NT2/D1 (cell line): ENCODE data around the gene ADGB.

ENCODE experiments used
- DNase-seq: peaks from one replicate; pipeline ENCODE4 v3.0.0-alpha.2; 2011; ENCODE audit warnings: low read depth, low spot score
- H3K27me3 ChIP-seq: 2 replicates; pipeline ENCODE4 v1.6.0; 2011; ENCODE audit warnings: mild to moderate bottlenecking; ENCODE audit not compliant: insufficient read length, insufficient read depth
- H3K36me3 ChIP-seq: 2 replicates; pipeline ENCODE4 v1.6.1; 2011; ENCODE audit warnings: mild to moderate bottlenecking, low read length, mixed read lengths; ENCODE audit not compliant: insufficient read depth, insufficient read length
- H3K4me1 ChIP-seq: 2 replicates; pipeline ENCODE4 v1.5.1; 2011; ENCODE audit not compliant: insufficient read depth, insufficient read length
- H3K4me3 ChIP-seq: 2 replicates; pipeline ENCODE4 v1.5.1; 2011; ENCODE audit warnings: low read depth; ENCODE audit not compliant: insufficient read length
- H3K9ac ChIP-seq: 2 replicates; pipeline ENCODE4 v1.6.0; 2011; ENCODE audit warnings: low read depth; ENCODE audit not compliant: insufficient read length
- H3K9me3 ChIP-seq: 2 replicates; pipeline ENCODE4 v1.5.1; 2011; ENCODE audit warnings: mild to moderate bottlenecking, low read length; ENCODE audit not compliant: insufficient read depth
- SUZ12 ChIP-seq: IDR thresholded peaks from 2 replicates; pipeline ENCODE4 v1.6.1; 2011; ENCODE audit not compliant: insufficient read length, insufficient read depth; ENCODE audit errors: extremely low read depth
- YY1 ChIP-seq: IDR thresholded peaks from 2 replicates; pipeline ENCODE4 v1.6.1; 2011; ENCODE audit not compliant: insufficient read length, insufficient read depth
- ZNF274 ChIP-seq: IDR thresholded peaks from 2 replicates; pipeline ENCODE4 v1.6.1; 2011; ENCODE audit warnings: mild to moderate bottlenecking, low read depth, low read length

The ADGB gene

DNA sequence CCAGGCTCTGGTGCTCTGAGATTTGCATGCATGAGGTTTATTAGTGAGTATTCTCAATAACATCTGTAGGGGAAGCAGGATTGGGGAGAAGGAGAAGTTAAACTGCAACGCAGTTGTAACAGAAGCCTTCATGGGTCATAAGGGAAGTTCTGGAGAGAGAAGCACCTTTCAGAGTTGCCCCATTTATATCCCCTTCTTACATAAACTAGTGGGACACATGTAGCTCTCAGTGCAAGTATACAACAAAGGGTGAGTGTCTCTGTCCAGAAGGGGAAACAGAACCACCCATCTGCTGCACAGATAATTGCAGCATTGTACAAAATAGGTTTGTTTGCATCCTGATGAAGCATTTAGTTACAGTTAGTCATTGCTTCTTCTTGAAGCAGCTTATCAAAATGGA is 4.3 kb upstream of the ADGB start:
- Histone ChIP-seq H3K27me3 (no peaks in the 10 kb centered on the region), H3K9ac (no peak overlapping the region), H3K4me1 (no peaks in the 10 kb centered on the region), H3K9me3 (no peaks in the 10 kb centered on the region), H3K36me3 (no peaks in the 10 kb centered on the region), H3K4me3 (no peak overlapping the region)
- TF ChIP-seq ZNF274, result no peak
- no peak for TF ChIP-seq YY1
- DNase-seq, result no peak

DNA sequence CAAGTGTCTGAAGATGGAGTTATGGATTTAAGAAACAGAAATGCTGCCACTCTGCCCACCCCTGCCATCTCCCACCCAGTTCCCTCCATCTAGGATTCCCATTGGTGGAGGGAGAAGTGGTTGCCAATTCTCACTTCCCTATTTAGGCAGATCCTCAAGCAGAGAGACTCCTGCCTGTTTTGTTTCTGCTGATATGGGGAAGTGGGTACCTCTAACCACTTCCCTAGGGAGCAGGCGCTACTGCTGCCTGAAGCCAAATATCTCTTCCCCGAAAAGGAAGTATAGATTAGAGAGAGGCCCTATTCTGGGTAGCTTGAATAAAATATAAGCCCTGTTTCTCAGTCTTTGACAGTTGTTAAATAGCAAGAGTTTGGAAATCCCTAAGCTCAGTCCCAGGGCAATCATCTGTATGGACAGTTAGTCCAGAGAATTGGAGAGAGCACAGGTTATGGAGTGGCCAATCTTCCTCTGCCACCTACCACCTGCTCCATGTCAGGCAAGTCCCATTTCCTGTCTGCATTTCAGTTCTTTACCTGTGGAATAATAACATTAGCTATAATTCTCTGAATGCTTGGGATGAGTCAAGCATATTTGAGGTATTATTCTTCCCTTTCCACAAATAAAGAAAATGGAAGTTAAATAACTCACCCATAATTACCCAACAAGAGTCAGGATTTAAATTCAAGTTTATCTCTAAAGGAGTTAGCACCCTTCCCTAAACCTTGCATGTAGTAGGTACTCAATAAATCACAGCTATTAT is 2.6 kb upstream of the ADGB start:
- Histone ChIP-seq H3K9me3 (no peaks in the 10 kb centered on the region), H3K27me3 (no peaks in the 10 kb centered on the region)
- TF ChIP-seq SUZ12 (no peak), YY1 (no peak), ZNF274 (no peak)

GRCh38 chr6:146601352-146601751 is 2.6 kb downstream of the ADGB start:
- Histone ChIP-seq H3K36me3 (no peaks in the 10 kb centered on the region), H3K4me1 (no peaks in the 10 kb centered on the region), H3K27me3 (no peaks in the 10 kb centered on the region), H3K9ac (no peak overlapping the region), H3K4me3 (no peak overlapping the region), H3K9me3 (no peaks in the 10 kb centered on the region)
- TF ChIP-seq YY1 (no peak), ZNF274 (no peak), SUZ12 (no peak)
- no peak for DNase-seq

More for the DNA sequence above, 2.6 kb upstream of the ADGB start:
- DNase-seq, result no peak
- Histone ChIP-seq H3K9ac (no peak overlapping the region), H3K4me3 (no peak overlapping the region), H3K4me1 (no peaks in the 10 kb centered on the region), H3K36me3 (no peaks in the 10 kb centered on the region)

GRCh38 chr6:146602526-146602925 is 3.8 kb downstream of the ADGB start:
- Histone ChIP-seq H3K9ac (no peak overlapping the region), H3K36me3 (no peaks in the 10 kb centered on the region), H3K27me3 (no peaks in the 10 kb centered on the region), H3K4me3 (no peak overlapping the region), H3K9me3 (no peaks in the 10 kb centered on the region), H3K4me1 (no peaks in the 10 kb centered on the region)
- TF ChIP-seq YY1 (no peak), SUZ12 (no peak), ZNF274 (no peak)
- no peak for DNase-seq

DNA sequence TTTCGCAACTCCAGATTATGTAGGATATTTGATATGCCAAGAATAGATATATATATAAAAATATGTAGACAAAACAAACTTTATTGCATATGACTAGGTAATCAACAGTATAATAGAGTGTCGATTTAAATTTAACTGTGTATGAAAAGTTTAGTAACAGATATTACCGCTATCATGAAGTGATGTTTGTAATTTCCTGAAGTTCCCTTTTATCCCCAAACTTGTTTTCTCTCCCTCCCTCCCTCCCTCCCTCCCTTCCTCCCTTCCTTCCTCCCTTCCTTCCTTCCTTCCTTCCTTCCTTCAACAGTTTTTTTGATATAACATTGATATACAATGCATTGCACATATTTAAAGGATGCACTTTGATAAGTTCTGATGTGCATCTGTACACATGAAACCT is 15.2 kb downstream of the ADGB start:
- Histone ChIP-seq H3K27me3 (no peaks in the 10 kb centered on the region), H3K4me3 (no peak overlapping the region), H3K9me3 (no peaks in the 10 kb centered on the region), H3K4me1 (no peaks in the 10 kb centered on the region), H3K36me3 (no peaks in the 10 kb centered on the region), H3K9ac (no peak overlapping the region)
- no peak for DNase-seq
- TF ChIP-seq SUZ12, result no peak

DNA sequence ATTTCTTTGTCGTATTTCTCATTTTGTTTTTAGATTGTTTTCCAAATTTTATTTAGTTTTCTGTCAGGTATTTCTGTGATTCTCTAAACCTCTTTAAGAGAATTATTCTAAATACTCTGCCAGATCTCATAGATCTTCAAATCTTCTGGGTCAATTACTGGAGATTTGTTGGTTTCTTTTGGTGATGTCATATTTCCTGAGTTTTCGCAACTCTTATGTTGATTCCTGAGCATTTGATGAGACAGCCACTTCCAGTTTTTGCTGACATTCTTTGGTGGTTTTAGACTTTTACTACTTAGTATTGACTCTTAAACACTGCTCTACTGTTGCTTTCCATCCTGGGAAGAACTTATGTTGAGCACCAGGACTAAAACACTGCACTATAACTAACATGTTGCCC is 21.9 kb downstream of the ADGB start:
- H3K27me3 ChIP-seq, result no peaks in the 10 kb centered on the region
- H3K4me1 ChIP-seq, result no peaks in the 10 kb centered on the region
- no peak overlapping the region for H3K4me3 ChIP-seq
- no peaks in the 10 kb centered on the region for H3K36me3 ChIP-seq
- H3K9ac ChIP-seq, result no peak overlapping the region
- no peak for DNase-seq
- H3K9me3 ChIP-seq, result no peaks in the 10 kb centered on the region
- no peak for TF ChIP-seq SUZ12
- TF ChIP-seq YY1, result no peak
- no peak for TF ChIP-seq ZNF274

DNA sequence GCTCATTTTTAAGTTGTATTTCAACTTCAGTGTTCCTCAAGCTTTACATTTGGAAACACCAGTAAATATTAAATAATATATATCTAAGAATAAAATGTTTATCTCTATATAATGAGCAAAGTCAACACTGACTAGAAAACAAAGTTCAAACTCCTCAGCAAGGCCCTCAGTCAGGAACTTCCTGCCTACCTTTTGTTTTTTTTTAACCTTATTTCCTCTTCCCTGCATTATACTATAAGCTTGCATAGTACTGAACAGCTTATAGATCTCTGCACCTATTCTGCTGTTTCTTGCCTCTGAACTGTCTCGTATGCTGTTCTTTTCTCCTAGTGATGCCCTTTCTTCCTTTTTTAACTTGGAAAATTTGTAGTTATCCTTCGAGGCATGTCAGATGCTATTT is 29.6 kb downstream of the ADGB start:
- DNase-seq, result no peak
- Histone ChIP-seq H3K27me3 (no peaks in the 10 kb centered on the region), H3K9ac (no peak overlapping the region), H3K36me3 (no peaks in the 10 kb centered on the region), H3K4me3 (no peak overlapping the region), H3K4me1 (no peaks in the 10 kb centered on the region), H3K9me3 (no peaks in the 10 kb centered on the region)
- TF ChIP-seq YY1 (no peak), SUZ12 (no peak), ZNF274 (no peak)
